ENCODE results near the gene TMEM132D.

- TF ChIP-seq GATA2 (IDR thresholded peaks at IDR 0.05; ENCODE audit: low read depth, low read length) (no peak), GATA3 (IDR thresholded peaks at IDR 0.05; ENCODE audit: low read depth, low read length) (no peak)
Observed at GRCh38 chr12:129579879-129580278, 323.9 kb downstream of the TMEM132D start.
